ENCODE data around the gene ZNF19.

DNA sequence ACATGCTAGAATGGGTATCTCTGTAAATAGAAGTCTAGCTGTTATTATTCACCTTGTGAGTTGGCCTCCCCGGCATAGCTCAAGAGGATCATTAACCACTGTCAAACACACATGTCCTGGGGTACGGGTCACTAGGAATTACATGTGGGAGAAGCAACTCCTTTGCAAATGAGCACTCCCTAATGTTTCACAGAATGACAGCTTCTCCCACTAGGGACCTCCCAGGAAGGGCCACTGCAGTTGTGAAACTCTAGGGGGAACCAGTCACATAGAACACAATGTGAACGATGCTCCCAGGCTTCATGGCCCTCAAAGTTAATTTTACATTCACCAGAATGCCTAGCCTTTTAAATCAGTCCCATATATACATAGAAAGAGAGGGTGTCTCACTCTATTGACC lies 12.4 kb upstream of the ZNF19 start:
- TF ChIP-seq, protein P1, sequence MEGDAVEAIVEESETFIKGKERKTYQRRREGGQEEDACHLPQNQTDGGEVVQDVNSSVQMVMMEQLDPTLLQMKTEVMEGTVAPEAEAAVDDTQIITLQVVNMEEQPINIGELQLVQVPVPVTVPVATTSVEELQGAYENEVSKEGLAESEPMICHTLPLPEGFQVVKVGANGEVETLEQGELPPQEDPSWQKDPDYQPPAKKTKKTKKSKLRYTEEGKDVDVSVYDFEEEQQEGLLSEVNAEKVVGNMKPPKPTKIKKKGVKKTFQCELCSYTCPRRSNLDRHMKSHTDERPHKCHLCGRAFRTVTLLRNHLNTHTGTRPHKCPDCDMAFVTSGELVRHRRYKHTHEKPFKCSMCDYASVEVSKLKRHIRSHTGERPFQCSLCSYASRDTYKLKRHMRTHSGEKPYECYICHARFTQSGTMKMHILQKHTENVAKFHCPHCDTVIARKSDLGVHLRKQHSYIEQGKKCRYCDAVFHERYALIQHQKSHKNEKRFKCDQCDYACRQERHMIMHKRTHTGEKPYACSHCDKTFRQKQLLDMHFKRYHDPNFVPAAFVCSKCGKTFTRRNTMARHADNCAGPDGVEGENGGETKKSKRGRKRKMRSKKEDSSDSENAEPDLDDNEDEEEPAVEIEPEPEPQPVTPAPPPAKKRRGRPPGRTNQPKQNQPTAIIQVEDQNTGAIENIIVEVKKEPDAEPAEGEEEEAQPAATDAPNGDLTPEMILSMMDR (IDR thresholded peaks at IDR 0.05; ENCODE audit: control extremely low read depth in 1 of 3, insufficient read depth in 1 of 3, low read depth in 1 of 3, low read length in 3 of 3): peak in 2 of 3 experiments; percentile 10 to 18; a peak in 2 of 4 replicates
- TF ChIP-seq RBBP5 (IDR thresholded peaks at IDR 0.05; ENCODE audit: borderline replicate concordance, low read depth, low read length) (no peak), KDM5A (IDR thresholded peaks at IDR 0.05; ENCODE audit: low read length) (no peak), ZNF274 (IDR thresholded peaks at IDR 0.05; ENCODE audit: borderline replicate concordance, extremely low read depth, low read length) (no peak), POLR2A (IDR thresholded peaks at IDR 0.05; ENCODE audit: control extremely low read depth in 1 of 2, low read depth in 2 of 2, low read length in 2 of 2) (no peak)

All from H1 (cell line).